ENCODE measurements around the gene NCOR2.

Gene NCOR2

DNA sequence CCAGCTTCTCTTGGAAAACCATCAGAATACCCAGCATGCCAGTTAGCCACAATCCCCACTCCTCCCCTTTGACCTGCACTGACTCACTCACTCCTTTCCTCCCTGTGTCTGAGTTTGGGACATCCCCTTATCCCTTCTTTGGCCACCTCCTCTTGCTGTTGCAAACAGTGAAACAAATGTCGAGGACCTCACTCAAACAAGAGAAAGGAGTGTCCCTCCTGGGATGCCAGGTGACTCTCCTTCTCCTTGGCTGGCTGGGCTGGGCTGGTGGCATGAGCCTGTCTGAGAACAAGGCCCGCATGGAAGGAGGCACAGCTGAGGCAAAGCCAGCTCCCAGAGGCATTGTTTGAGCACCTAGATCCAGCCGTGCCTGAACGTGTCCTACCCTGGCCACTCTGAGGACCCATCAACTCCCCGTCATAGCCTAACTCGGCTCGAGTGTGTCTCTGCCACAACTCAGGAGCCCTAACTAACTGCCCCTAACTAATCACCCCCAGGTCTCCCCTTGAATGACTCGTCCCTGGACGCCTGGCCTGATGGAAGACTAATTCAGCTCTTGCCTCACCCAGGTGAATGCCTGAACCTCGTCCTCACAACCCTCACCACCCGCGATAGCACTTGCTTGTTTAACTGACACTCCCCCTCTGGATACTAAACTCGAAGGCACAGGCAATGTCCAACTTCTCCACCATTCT lies 43.0 kb downstream of the NCOR2 start:
- DNase-seq: no peak

DNA sequence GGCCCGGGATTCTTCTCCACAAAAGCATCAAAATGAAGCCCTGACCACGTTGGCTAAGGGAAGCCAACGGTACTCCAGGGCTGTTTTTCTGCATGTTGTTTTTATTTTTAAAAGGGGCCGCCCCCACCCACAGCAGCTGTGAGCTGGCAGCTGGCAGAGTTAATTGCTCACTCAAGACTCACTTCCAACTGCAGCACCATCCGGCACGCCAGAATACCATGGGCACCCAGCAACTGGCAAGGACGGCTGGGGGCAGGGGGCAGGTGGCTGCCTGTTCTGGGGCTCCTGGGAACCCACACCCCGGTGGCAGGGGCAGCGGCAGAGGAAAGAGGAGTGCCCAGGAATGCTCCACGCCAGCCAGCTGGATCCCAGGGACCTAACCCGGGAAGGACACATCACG lies 44.3 kb downstream of the NCOR2 start:
- no peak for DNase-seq

DNA sequence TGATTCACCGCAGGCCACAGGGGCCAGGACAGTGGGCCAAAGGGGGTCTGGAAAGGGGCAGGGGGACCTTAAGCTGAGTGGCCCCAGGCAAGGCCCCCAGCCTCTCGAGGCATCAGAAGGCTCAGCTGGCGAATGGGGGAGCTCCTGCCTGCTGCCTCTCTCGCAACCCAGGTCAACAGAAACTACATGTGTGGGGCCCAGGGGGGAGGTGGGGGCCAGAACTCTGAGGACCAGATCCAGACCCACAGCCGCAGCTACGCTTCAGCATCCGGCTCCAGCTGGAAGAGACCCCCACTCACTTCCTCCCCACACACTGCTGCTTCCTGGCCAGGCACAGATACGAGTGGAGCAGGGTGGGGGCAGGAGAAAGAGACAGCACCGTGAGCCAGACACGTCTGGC lies 46.5 kb downstream of the NCOR2 start:
- no peak for DNase-seq

DNA sequence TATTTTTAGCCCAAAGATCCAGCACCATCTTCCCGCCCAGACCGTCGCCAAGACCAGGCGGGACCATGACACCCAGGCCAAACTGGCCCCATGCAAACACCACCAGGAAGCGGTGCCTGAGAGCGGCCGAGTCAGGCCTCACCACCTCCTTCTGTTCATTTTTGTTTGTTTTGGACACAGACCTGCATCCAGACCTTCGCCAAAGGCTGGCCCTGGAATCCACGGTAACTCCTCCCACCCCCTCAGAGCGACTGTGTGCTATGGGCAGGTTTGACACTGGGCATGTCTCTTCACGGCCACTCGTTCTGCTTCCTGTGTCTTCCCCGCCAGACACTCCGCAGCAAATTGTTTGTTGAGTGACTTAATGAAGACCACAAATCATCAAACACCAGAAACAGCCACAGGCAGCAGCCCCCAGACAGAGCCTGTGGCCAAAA lies 47.1 kb downstream of the NCOR2 start:
- no peak for DNase-seq

DNA sequence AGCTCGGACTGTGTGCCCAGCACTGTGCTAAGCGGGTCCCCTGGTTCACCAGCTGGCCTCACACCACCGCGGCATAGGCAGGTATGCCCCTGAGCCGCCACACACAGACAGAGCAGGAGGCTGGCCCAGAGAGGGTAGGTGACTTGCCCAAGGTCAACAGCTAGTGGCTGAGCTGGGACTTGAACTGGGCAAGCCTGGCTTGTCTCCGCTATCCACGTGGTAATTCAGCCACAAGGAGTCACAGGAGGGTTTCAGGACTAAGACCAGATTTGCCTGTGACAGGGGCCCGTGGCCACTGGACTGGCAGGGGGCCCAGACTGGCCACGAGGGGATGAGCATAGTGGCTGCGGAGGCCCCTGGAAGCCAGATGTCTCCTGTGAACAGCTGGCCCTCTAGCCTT lies 47.7 kb downstream of the NCOR2 start:
- no peak for DNase-seq

DNA sequence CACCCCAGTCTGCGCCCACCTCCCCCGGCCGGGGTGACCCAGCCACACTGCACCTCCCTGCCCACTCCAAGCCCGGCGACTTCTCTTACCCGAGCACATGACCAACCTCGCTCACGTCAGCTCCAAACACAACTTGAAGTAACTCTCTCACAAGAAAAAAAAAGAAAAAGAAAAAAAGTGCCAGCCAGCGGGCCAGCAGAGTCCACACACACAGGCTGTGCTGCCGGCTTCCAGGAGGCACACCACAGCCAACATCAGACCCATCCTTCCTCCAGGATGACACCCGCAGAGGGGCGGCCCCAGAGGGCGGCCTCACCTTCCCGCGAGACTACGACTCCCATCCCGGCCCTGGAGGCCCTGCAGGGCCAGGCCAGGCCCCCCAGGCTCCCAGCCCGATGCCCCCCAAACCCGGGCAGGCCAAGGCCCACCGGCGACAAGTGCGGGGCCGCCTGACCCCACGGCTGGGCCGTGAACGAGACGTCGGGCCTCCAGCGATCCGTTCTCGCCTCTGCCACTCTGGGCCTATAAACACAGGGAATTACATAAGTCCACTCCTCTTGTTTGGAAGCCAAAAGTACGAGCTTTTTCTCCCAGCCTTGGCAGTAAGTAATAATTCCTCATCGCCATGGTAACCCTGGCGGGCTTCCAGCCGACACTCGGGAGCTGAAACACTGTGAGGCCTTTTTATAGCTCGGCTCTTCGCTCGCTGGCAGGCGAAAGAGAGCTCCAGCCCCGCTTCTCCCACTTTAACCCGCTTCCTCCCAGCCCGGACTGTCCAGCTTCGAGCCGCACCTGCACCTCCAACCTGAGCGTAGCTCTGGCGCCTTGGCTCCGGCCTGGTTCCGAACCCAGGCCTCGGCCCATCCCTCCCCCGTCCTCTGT lies 49.1 kb downstream of the NCOR2 start:
- peak; percentile 86 to 91 (median 90) for DNase-seq
